Measurements from ENCODE around the gene ALPK1.
"Not testable (repeated sequence)": the region's sequence is repeated elsewhere in the genome, so short reads cannot be mapped to it uniquely, and the experiment has no call there.

The ALPK1 gene

GRCh38 chr4:112473985-112474384, 176.8 kb downstream of the ALPK1 start:
- no peak for DNase-seq

- no peak for DNase-seq
Observed at GRCh38 chr4:112485930-112486329, 188.8 kb downstream of the ALPK1 start.

GRCh38 chr4:112490808-112491207, 193.6 kb downstream of the ALPK1 start:
- not testable (repeated sequence) for DNase-seq
